Stromal cell of bone marrow (primary cell): ENCODE measurements around the gene NXN.
"Not testable (repeated sequence)": the region's sequence is repeated elsewhere in the genome, so short reads cannot be mapped to it uniquely, and the experiment has no call there.

Experiments used
- DNase-seq: peaks from one replicate; pipeline ENCODE4 v3.0.0-alpha.2; 2012; ENCODE audit warnings: low read depth

The NXN gene

DNA sequence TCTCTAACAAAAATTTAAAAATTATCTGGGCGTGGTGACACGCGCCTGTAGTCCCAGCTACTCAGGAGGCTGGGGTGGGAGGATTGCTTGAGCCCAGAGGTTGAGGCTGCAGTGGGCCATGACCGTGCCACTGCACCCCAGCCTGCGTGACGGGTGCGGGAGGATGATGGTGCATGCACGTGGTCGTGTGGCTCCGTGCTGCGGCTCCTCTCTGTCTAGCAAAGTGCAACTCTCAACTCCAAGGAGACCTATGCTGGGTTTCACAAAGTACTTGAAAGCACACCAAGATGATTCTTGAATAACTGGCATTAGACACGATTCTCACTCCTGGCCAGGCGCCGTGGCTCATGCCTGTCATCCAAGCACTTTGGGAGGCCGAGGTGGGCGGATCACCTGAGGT lies 25.8 kb downstream of the NXN start:
- no peak for DNase-seq

DNA sequence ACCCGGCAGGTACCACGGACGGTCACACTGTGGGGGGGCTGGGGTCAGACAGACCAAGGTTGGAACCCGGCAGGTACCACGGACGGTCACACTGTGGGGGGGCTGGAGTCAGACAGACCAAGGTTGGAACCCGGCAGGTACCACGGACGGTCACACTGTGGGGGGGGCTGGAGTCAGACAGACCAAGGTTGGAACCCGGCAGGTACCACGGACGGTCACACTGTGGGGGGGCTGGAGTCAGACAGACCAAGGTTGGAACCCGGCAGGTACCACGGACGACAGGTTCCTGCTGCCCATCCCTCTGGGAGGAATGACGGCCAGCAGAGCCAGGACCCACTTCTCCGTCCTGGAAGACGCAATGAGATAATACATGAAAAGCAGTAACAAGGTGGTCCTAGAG lies 27.0 kb downstream of the NXN start:
- not testable (repeated sequence) for DNase-seq

DNA sequence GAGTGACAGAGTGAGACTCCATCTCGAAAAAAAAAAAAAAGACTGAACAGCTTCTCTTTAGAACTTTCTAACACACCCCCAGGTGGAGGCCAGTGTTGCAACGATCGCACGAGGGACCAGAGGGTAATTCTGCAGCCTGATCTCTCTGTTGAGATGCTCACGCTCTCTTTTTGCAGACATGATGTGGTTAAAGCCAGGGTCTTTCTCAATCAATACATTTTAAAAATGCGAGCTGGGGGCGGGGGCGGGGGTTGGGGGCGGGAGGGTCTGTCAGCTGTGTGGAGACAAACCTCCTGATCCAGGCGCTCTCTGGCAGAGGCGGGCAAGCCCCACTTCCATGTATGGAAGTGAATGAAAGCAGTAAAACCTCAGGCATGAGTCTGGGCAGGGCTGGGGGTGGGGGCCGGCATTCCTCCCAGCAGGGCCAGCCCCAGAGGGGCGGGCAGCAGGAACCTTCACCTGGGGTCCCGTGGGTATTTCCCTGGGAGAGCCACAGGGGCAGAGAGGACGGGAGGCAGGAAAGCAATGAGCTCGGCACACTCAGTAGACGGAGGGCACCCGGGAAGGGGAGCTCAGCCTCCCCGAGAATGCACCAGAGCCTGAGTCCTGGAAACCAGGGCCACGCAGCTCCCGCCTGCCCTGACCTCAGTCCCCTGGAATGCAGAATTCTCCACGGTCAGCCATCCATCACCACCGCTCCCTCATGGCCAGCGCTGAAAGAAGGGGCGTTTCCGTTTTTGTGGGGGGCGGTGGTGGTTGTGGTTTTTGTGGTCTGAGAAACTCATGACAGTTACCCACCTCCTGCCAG lies 28.0 kb downstream of the NXN start:
- no peak for DNase-seq

DNA sequence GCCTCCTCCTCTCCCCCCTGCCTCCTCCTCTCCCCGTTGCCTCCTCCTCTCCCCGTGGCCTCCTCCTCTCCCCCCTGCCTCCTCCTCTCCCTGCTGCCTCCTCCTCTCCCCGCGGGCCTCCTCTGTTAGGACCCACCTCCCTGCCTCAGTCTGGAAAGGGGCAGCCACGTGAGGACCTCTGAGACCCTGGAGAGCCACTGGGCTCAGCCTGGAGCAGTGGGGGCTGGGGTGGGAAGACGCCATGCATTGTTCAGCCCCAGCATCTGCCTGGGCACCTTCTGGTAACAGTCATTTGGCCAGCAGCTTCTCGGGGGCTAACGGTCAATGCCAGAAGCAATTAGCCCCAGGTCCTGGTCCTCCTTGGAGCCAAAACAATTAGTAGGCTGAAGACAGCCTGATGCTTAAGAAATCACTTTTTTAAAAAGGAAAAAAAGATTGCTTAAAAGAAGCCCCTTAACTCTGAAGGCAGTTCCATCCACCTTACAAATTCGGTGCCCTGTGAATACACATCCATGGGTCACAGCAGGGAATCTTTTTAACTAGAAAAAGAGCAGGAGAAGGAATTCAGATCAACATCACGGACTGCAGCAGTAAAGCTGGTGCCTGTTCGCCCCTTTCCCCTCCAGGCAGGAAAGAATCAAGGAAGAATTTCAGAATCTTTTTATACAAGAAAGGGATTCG lies 29.8 kb downstream of the NXN start:
- DNase-seq, result no peak

DNA sequence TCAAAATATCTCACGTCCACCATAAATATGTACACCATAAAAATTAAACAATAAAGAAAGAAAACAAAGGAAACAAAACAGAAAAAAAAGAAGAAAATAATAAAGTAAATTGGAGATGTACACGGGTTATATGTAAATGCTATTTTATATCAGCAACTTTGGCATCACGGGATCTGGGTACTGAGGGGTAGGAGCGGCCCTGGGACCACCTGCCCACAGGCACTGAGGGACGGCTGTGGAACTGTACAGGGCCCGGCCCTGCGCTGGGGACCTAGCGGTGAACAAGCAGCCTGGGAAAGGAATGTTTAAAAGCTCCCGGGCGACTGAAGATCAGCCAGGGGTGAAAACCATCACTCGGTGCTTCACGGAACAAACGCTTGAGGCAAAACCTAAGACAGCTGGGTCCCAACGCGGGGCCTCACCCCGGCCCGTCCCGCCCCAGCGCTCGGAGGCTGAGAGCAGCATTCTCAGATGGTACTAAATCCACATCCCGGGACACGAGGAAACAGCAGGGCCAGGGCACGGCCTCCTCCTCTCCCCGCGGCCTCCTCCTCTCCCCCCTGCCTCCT lies 31.2 kb downstream of the NXN start:
- DNase-seq, result no peak

DNA sequence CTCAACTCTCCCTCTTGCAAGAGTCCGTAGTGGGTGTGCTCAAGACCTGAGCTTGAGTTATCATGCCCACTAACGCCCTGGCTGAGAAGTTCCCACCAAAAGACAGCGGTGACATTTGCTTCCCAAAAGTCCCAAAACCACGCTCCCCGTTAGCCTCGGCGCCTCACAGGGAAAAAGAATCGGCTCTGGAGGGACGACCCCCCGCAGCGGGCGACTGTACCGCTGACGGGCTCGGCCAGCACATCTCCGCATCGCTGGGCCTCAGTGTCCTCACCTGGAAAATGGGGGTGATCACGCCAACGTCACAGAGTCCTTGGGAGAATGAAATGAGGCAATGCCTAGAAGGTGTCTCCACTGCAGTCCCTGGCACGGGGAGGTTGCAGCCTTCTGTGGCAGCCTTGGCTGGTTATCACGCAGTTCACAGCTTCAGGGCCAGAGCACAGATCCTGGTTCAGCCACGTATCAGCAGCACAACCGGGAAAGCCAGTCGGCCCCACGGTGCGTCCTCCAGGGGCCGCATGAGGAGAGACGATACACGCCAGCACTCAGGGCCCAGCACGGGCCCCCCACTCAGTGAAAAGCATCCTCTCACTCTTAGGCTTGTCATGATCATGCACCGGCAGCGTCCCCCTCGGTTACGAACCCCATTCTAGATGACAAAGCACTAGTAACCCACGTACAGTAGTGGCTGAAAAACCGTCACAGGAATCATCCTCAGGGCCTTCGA lies 32.9 kb downstream of the NXN start:
- DNase-seq, result no peak

DNA sequence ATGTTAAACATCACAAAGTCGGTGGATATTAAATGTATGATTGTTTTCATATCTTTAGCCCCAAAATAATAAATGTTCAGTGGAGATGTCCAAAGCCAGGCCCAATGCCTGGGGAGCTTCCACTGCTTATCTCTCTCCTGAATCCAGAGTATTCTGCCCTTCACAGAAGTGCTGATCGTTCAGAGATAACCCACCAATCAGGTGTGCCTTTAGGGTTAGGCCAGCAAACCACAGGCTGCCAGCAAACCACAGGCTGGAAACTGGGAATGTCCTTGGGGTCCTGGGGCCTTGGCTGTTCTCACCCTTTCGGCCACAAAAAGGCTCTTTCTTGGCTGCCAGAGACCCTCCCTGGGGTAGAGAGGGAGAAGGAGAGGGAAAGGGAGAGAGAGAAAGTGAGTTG lies 33.9 kb downstream of the NXN start:
- DNase-seq, result no peak

DNA sequence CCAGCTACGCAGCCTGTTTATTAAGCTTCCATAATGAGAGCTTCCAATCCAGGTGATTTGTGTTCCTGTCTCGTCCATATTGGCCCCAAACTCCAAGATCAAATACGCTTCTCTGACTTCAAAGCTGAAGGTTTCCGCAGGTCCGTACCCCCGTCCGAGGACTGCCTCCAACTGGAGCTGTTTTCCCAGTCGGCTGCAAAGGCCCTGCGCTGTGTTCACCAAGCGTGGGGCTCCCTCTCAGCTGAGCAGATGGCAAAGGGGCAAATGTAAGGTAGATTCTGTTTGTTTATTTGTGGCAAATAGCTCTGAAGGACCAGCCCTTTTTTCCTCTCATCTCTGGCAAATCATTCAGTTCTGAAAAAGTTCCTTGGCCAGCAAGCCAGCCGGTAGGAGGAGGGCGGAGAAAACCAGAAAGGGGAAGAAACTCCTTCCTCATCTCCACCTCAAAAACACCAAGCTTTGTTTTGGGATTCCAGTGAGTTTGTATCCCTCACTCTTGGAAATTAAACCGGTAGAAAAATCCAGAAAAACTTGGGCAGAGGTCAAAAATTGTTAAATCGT lies 35.2 kb downstream of the NXN start:
- no peak for DNase-seq

DNA sequence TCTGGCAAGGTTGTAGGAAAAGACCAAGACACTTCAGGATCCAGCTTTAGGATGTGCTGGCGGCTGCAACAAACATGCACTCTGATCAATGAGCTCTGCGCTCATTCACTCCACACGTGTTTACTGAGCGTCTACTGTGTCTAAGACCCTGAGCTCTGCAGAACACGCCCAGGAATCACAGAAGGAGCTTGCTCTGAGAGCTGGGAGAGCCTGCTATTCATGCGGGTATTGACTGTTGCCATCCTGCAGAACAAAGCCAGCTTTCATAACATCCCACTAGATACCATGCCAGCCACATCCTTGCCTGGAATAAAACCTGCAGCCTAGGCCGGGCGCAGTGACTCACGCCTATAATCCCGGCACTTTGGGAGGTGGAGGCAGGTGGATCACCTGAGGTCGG lies 44.1 kb downstream of the NXN start:
- no peak for DNase-seq

DNA sequence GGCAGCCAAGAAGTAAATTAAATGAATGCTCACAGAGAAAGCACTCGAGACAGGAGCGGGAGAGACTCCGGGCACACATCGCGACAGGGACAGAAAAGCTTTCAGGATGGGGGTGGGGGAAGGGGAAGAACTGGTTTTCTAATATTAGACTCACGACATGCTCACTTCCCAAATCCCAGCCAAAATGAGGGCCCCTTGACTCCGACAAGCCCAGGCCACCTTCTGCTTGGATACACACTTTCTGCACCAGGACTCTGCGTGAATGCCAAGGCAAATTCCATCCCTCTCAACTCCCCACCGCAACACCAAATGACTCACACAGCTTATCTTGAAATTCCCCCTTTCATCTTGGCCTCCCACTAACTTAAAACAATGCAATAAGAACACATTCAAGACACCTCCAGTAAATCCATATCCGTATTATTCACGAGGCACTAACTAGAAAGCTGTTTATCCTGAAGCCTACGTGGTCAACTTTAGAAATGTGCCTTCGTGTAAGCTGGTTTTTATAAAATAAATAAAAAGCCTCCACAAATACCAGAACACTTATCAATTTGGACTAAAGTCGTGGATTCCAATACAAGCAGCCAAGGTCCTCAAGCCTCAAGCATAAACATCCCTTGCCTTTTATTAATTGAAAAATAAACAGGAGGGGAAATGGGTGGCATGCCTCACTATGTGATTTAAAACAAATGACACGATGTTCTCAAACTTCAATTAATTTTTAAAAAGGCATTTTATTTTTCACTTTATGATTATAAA lies 46.1 kb downstream of the NXN start:
- DNase-seq, result no peak

DNA sequence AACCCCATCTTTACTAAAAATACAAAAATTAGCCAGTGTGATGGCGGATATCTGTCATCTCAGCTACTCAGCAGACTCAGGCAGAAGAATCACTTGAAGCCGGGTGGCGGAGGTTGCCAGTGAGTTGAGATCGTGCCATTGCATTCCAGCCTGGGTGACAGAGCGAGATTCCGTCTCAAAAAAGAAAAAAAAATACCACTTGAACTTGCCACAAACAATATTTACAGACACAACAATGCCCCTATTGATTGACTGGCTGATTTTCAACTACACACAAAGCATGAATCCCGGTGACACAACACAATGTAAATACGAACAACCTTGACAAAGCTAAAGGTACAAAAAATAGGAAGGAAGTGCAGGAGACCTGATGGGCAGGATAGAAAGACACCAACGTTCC lies 49.3 kb downstream of the NXN start:
- DNase-seq, result no peak

DNA sequence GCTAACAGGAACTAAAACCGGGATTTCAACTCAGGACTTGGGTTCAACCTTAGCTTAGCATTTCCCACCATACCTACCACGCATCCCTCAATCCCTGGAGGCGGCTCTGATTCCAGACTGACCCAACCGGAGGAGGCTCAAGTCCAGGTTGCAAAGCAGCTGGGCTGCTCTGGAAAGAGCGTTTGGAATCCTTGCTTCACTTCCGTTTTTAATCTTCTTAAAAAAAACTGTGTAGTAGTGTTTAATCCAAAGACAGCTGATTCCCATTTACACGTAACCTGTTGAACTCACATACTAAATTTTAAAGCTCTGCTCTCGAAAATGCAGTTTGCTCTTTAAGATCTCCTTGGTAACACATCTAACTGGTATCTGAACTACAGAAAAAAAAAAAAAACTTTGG lies 50.0 kb downstream of the NXN start:
- DNase-seq, result no peak

DNA sequence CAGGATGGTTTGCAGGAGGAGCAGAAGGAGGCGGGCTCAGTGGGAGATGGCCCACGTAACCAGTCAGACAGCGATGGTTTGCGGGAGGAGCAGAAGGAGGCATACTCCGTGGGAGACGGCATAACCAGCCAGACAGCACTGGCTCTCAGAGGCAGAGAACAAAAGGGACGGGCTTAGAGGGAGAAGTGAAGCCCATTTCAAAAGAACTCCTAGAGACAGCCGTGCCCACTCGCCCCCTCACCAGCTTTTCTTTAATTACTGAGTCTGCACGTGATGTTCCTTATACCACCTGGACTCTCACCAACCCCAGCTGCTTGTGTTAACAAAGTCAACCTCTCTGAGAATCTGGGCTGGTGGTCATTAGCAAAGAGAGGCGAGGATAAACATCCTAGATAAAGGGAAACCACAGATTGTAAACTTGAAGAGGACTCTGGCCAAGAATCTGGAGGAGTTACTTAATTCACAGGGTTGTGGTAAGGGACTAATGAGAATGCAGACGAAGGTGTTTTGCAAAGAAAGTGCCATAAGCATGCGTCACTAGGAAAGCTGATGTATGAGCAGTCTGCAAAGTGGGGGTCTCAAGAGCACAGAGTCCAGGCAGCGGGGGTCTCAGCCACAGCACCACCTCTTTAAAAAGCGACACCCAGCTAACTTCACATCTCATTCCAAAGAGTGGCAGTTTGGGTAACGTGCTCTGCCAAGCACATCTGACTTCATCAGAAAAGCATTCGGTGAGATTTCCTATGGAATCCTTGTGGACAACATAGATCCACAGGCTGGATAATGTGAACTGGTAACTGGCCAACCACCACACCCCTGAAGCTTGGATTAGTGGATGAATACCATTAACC lies 51.7 kb downstream of the NXN start:
- DNase-seq, result peak; percentile 74

DNA sequence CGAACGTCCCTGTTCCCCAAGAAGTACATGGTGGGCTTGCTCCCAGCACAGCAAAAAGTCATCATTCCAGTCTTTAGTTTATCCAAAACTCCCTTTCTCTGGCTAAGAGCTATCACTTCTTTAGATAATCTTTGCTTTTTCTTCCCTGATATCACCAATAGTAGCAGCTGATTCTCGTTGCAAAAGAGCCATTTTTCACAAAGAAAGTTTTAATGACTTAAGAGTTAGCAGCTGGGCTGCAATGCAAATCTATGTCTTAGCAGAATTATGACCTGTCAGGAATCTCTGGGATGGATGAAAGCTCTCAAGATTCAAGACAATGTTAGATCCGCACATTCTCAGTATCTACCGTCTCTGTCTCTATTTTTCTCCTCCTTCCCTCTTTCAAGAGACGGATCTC lies 53.8 kb downstream of the NXN start:
- no peak for DNase-seq

DNA sequence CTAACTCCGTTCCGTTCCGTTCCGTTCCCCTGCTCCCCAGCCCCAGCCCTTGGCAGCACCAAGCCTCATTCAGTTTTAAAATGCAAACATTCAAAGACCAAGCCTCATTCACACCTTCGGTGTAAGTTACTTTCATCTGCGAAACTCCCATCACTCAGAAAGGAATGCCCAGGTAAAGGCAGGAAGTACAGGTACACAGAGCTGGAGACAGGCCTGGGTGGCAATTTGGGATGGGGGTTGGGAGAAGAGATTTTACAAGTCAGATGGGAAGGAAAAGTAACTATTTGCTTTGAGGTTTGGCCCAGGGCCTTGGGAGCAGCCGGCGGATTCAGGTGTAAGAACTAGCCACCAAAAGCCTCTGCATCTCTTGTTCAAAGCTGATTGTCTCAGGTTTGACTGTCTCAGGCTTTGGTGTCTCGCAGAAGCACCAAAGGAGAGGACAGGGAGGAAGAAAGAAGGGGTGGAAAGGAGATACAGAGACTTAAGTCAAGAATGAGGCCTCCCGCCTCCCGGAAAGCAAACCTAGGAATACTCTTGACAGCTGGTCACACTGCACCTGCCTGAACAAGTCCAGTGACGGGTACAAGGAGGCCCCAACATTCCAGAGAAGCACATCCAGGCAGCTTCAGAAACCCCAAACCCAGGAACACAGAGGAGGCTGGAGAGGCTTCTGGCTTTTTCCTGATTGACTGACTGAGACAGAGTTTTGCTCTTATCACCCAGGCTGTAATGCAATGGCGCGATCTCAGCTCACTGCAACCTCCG lies 54.7 kb downstream of the NXN start:
- no peak for DNase-seq

DNA sequence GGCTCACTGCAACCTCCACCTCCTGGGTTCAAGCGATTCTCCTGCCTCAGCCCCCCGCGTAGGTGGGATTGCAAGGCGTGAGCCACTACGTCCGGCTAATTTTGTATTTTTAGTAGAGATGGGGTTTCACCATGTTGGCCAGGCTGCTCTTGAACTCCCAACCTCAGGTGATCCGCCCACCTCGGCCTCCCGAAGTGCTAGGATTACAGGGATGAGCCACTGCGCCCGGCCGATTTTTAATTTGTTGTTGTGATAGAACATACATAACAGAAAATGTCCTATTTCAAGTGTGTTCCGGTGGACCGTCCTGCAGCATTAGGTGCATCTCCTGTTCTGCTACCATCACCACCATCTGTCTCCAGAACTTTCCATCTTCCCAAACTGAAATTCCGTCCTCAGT lies 55.3 kb downstream of the NXN start:
- not testable (repeated sequence) for DNase-seq

DNA sequence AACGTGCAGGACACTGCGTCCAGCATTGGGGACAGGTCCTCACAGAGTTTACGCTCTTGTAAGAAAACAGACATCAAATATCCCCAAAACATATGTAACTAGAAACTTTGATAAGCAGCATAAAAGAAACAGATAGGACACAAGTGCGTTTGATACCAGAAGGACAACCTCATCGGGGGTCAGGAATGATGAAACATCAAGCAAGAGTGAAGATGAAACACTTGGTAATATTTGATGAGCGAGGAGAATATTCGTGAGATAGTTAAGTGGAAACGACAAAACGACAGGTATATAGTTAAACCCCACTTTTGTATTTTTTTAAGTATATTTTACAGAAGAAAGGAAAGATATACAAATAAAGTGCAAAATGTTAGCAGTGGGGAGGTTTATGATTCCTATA lies 55.9 kb downstream of the NXN start:
- DNase-seq, result no peak

DNA sequence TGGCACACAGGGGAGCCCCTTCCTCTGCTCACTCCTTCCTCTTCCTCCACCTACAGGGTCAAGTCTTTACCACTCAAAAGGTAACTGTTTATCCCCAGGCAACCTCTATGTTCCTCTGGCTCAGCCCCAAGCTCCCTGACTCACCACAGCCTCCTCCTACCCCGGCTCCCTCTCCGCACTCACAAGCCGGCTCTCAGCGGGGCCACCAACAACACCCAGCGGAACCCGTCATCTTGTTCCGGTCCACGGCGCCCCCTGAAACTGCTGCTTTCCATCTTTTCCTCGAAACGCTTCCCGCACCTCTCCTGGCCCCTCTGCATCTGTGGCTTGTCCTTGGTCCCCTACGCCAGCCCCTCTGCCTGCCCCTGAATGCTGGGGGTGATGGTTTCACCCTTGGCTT lies 58.4 kb downstream of the NXN start:
- DNase-seq, result no peak

DNA sequence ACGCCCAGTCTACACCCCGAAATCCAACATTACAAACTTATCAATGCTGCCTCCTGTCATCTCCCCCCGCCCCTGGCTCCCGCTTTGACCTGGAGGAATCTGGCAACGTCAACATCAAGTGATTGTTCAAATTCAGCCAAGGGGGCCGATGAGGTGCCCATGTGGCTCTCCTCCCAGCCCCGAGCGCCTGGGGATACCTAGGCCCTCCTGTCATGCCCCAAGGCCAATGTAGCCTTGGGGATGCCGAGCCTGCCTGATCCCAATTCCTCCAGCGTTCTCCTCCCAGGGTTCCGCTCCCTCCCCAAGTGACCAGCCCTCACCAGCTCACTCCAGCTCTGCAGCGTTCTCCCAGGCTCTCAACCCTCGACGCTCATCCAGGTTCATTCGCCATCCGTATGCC lies 59.4 kb downstream of the NXN start:
- no peak for DNase-seq
